ENCODE measurements around the gene STRIP2. TPM values are rescaled to one million over a fixed set of nuclear protein-coding genes. Genes with fewer than 3 reads are reported as not detected.
A peak's percentile ranks its signal among the peaks of the same experiment; 100 is the strongest.

STRIP2 gene
- total RNA-seq, 1 experiment from 2014 or later, result 9.9 TPM

DNA sequence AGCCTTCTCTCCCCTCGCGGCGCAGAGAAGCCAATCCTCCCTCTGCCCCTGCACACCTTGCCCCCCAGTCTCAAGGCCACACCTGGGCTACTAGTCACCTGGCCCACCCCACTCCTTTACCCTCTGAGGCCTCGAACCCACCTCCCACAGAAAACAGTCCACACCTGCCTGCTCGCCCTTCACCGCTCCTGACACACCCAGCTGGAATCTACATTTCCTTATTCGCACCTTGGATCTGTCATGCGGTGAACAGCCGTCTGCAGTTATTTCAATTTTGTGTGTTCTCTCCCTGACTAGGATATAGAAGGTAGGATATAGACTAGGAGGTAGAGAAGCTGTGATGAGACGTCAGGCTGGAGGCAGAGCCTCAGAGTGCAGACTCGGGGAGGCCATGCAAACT is 97.5 kb downstream of the STRIP2 start:
- Mint-ChIP-seq H3K4me3 (no peak overlapping the region), H3K4me1 (peaks cover 20 to 25% of the 10 kb centered on the region in 2 experiments), H3K9me3 (no peaks in the 10 kb centered on the region; a peak in 1 of 5 replicates), H3K36me3 (ENCODE audit: insufficient read depth in 1 of 3, low read depth in 3 of 3) (no peaks in the 10 kb centered on the region), H3K27ac (0 out of 7 replicates have a peak overlapping the region, but pooled peaks of 1 of the 3 experiments have one; percentile 30), H3K27me3 (ENCODE audit: low read depth) (no peaks in the 10 kb centered on the region)
- DNase-seq, result no peak
- Histone ChIP-seq H2BK5ac (ENCODE audit: insufficient read length, low read length) (no peak overlapping the region), H3K79me1 (ENCODE audit: insufficient read depth, low read depth, low read length, poor library complexity, severe bottlenecking) (no peaks in the 10 kb centered on the region), H2AFZ (ENCODE audit: low read length) (no peak overlapping the region), H2BK15ac (ENCODE audit: low read depth, low read length) (no peak overlapping the region), H2BK12ac (ENCODE audit: insufficient read length, low read depth, low read length) (no peak overlapping the region), H3K9ac (ENCODE audit: extremely low read depth, insufficient read length, low read length) (no peak overlapping the region), H3K23me2 (ENCODE audit: insufficient read length, low read depth, low read length, poor library complexity, severe bottlenecking) (no peaks in the 10 kb centered on the region), H2BK20ac (ENCODE audit: low read depth, low read length, poor library complexity, severe bottlenecking) (no peak overlapping the region), H4K91ac (ENCODE audit: insufficient read length, low read depth, low read length) (no peak overlapping the region), H4K8ac (replicated peaks; ENCODE audit: insufficient read length, low read depth, low read length) (no peak overlapping the region), H3K14ac (ENCODE audit: insufficient read depth, low read length) (no peak overlapping the region), H3K27me3 (ENCODE audit: insufficient read depth, low read length) (no peaks in the 10 kb centered on the region), H3K56ac (ENCODE audit: insufficient read length, low read depth, low read length) (no peak overlapping the region), H2AK5ac (ENCODE audit: insufficient read length, low read length) (no peak overlapping the region), H3K79me2 (ENCODE audit: insufficient read depth, low read length) (no peaks in the 10 kb centered on the region), H3K4ac (ENCODE audit: low read depth, low read length) (no peak overlapping the region), H3T11ph (ENCODE audit: low read length) (no peak overlapping the region), H3K18ac (ENCODE audit: insufficient read length, low read depth, low read length) (no peak overlapping the region), H3K4me2 (ENCODE audit: insufficient read depth, insufficient read length, low read length) (no peak overlapping the region), H3K4me1 (ENCODE audit: insufficient read depth, low read length) (no peaks in the 10 kb centered on the region), H3K9me3 (ENCODE audit: control insufficient read depth, low read depth, low read length) (no peaks in the 10 kb centered on the region), H4K5ac (ENCODE audit: insufficient read length, low read depth, low read length) (no peak overlapping the region), H3K23ac (ENCODE audit: insufficient read length, low read depth, low read length) (no peak overlapping the region), H2BK120ac (ENCODE audit: low read depth, low read length, poor library complexity, severe bottlenecking) (no peak overlapping the region), H3K27ac (ENCODE audit: insufficient read length, low read depth, low read length) (no peak overlapping the region), H4K20me1 (ENCODE audit: control insufficient read depth, insufficient read depth, insufficient read length) (no peaks in the 10 kb centered on the region)
- no CpG with 5 or more reads among the region's 11 CpGs for WGBS (ENCODE audit: extremely low coverage, insufficient read length, low lambda C conversion rate)
- no peak for TF ChIP-seq CTCF (conservative IDR thresholded peaks at IDR 0.05)
